WTC11 (cell line): Measurements from ENCODE around the gene WDR31. TPM values are rescaled to one million over a fixed set of nuclear protein-coding genes. Genes with fewer than 3 reads are reported as not detected.
"Not testable (repeated sequence)": the region's sequence is repeated elsewhere in the genome, so short reads cannot be mapped to it uniquely, and the experiment has no call there.

Experiments
- ATAC-seq: fragments of 200-7000 bp; cut with Tn5 transposase; 2 replicates; pipeline ENCODE4 v1.10.0; 2021; ENCODE audit warnings: mild to moderate bottlenecking, moderate library complexity
- CTCF ChIA-PET: fragments of 300-600 bp; sonication (Branson Sonifier 250); formaldehyde crosslinking; loops from one replicate; lab custom pipeline; 2021; ENCODE audit warnings: antibody characterized with exemption; lab: Charles Lee
- POLR2A ChIA-PET: fragments of 350-600 bp; sonication (Branson Sonifier 250); formaldehyde crosslinking; loops from one replicate; lab custom pipeline; 2021; ENCODE audit warnings: antibody characterized with exemption; lab: Charles Lee
- DNase-seq: peaks from one replicate; pipeline ENCODE4 v3.0.0; 2021; ENCODE audit warnings: low spot score
- H3K27ac Mint-ChIP-seq: 2 replicates; pipeline ENCODE4 v1.8.0; 2021; ENCODE audit warnings: mixed read lengths
- H3K27me3 Mint-ChIP-seq: 2 replicates; pipeline ENCODE4 v1.8.0; 2021; ENCODE audit warnings: low read depth, mild to moderate bottlenecking, moderate library complexity, mixed read lengths
- H3K36me3 Mint-ChIP-seq: 2 replicates; pipeline ENCODE4 v1.8.0; 2021; ENCODE audit warnings: mixed read lengths
- H3K4me1 Mint-ChIP-seq: 2 replicates; pipeline ENCODE4 v1.8.0; 2022; ENCODE audit warnings: mixed read lengths
- H3K4me3 Mint-ChIP-seq: 2 replicates; pipeline ENCODE4 v1.8.0; 2021; ENCODE audit warnings: mild to moderate bottlenecking, moderate library complexity, mixed read lengths
- H3K9me3 Mint-ChIP-seq: 2 replicates; pipeline ENCODE4 v1.8.0; 2021; ENCODE audit warnings: mixed read lengths
- ARID4B ChIP-seq: sonication (generic); formaldehyde crosslinking; IDR thresholded peaks from 2 replicates; pipeline ENCODE4 v1.8.0; 2023; ENCODE audit warnings: missing genetic modification reagents, mild to moderate bottlenecking, borderline replicate concordance
- CBFB ChIP-seq: sonication (generic); formaldehyde crosslinking; IDR thresholded peaks from 2 replicates; pipeline ENCODE4 v1.8.1; 2022; ENCODE audit warnings: mild to moderate bottlenecking, low read depth, missing genetic modification reagents
- CREM ChIP-seq: sonication (generic); formaldehyde crosslinking; IDR thresholded peaks from 2 replicates; pipeline ENCODE4 v1.8.1; 2022; ENCODE audit warnings: mild to moderate bottlenecking, missing genetic modification reagents, moderate library complexity
- E2F4 ChIP-seq: sonication (generic); formaldehyde crosslinking; IDR thresholded peaks from 2 replicates; pipeline ENCODE4 v1.8.1; 2022; ENCODE audit warnings: low read depth, mild to moderate bottlenecking, moderate library complexity, missing genetic modification reagents, borderline replicate concordance
- ERG ChIP-seq: fragments of 250-450 bp; sonication (Bioruptor Pico); IDR thresholded peaks from 2 replicates; pipeline ENCODE4 v1.8.0; 2021; ENCODE audit warnings: mild to moderate bottlenecking
- FOXJ3 ChIP-seq: sonication (generic); formaldehyde crosslinking; IDR thresholded peaks from 2 replicates; pipeline ENCODE4 v1.9.0; 2021; ENCODE audit warnings: missing genetic modification reagents, mild to moderate bottlenecking, borderline replicate concordance
- NR2C2 ChIP-seq: sonication (generic); formaldehyde crosslinking; IDR thresholded peaks from 2 replicates; pipeline ENCODE4 v1.8.0; 2022; ENCODE audit warnings: mild to moderate bottlenecking, missing genetic modification reagents
- SMAD4 ChIP-seq: sonication (generic); formaldehyde crosslinking; IDR thresholded peaks from 2 replicates; pipeline ENCODE4 v1.8.0; 2022; ENCODE audit warnings: mild to moderate bottlenecking, missing genetic modification reagents
- SOX15 ChIP-seq: fragments of 250-450 bp; sonication (Bioruptor Pico); IDR thresholded peaks from 2 replicates; pipeline ENCODE4 v1.9.0; 2021; ENCODE audit warnings: mild to moderate bottlenecking
- ZNF219 ChIP-seq: sonication (generic); formaldehyde crosslinking; IDR thresholded peaks from 2 replicates; pipeline ENCODE4 v1.8.0; 2023; ENCODE audit warnings: missing genetic modification reagents, mild to moderate bottlenecking, borderline replicate concordance
- ZNF425 ChIP-seq: fragments of 250-450 bp; sonication (Bioruptor Pico); conservative IDR thresholded peaks from 2 replicates; pipeline ENCODE4 v1.9.0; 2021; ENCODE audit warnings: mild to moderate bottlenecking
- ZNF532 ChIP-seq: fragments of 250-450 bp; sonication (Bioruptor Pico); IDR thresholded peaks from 2 replicates; pipeline ENCODE4 v1.9.0; 2021; ENCODE audit warnings: mild to moderate bottlenecking, borderline replicate concordance
- total RNA-seq: library from RNA; stranded (reverse); gene quantifications from 3 replicates; pipeline ENCODE4 v1.2.3, GENCODE V29; 2021

Gene WDR31
- total RNA-seq, 1 experiment from 2014 or later = 0.37 TPM

GRCh38 chr9:113296796-113297558, 43.1 kb downstream of the WDR31 start:
- peaks cover 5% of the 10 kb centered on the region; the same call in 1 of the 2 replicates for H3K4me1 Mint-ChIP-seq
- no peak overlapping the region for H3K4me3 Mint-ChIP-seq
- H3K36me3 Mint-ChIP-seq = peaks cover 13% of the 10 kb centered on the region
- DNase-seq = no peak
- TF ChIP-seq ZNF219 (CRISPR knock-in tag) (no peak), ERG (CRISPR knock-in tag) (no peak), CBFB (CRISPR knock-in tag) (no peak), NR2C2 (CRISPR knock-in tag) (no peak), ZNF425 (CRISPR knock-in tag) (no peak)
- CTCF ChIA-PET = interaction anchor here (0.8 to 1.8 kb wide), 4 partner anchors 13 to 104 kb away, joined by 3 to 7 read pairs (median 3); partner anchors contain the start of genes ALAD, CDC26 and PRPF4
- H3K9me3 Mint-ChIP-seq = no peaks in the 10 kb centered on the region
- no peaks in the 10 kb centered on the region for H3K27me3 Mint-ChIP-seq
- H3K27ac Mint-ChIP-seq = no peak overlapping the region
- ATAC-seq = no peak
- POLR2A ChIA-PET = interaction anchor here (0.7 kb wide), 1 partner anchor 326 kb away, joined by 6 read pairs; no protein-coding TSS in a partner anchor

- not testable (repeated sequence) for H3K4me1 Mint-ChIP-seq, H3K27me3 Mint-ChIP-seq, DNase-seq, H3K9me3 Mint-ChIP-seq, H3K27ac Mint-ChIP-seq, ATAC-seq, H3K4me3 Mint-ChIP-seq
- ChIA-PET POLR2A (interaction anchor here (0.6 kb wide), 1 partner anchor 24 kb away, joined by 5 read pairs; no protein-coding TSS in a partner anchor), CTCF (interaction anchor here (0.6 to 2.4 kb wide), 7 partner anchors 14 to 812 kb away, joined by 3 to 12 read pairs (median 3); partner anchors contain the start of genes ALAD, CDC26 and PRPF4)
- peaks cover 18% of the 10 kb centered on the region for H3K36me3 Mint-ChIP-seq
Measured at GRCh38 chr9:113296247-113296646, 43.8 kb downstream of the WDR31 start.

GRCh38 chr9:113293285-113293878, 46.7 kb downstream of the WDR31 start:
- POLR2A ChIA-PET = no interaction called here
- TF ChIP-seq ZNF532 (CRISPR knock-in tag) (no peak), SMAD4 (CRISPR knock-in tag) (no peak), ZNF425 (CRISPR knock-in tag) (no peak), SOX15 (CRISPR knock-in tag) (no peak), ARID4B (CRISPR knock-in tag) (no peak), E2F4 (CRISPR knock-in tag) (no peak), CREM (CRISPR knock-in tag) (no peak), FOXJ3 (CRISPR knock-in tag) (no peak)

More at GRCh38 chr9:113293285-113293878, 46.7 kb downstream of the WDR31 start:
- DNase-seq = no peak
- H3K36me3 Mint-ChIP-seq = peaks cover 45% of the 10 kb centered on the region
- no peak overlapping the region for H3K4me3 Mint-ChIP-seq
- H3K4me1 Mint-ChIP-seq = no peaks in the 10 kb centered on the region
- no peaks in the 10 kb centered on the region for H3K27me3 Mint-ChIP-seq
- H3K27ac Mint-ChIP-seq = no peak overlapping the region
- H3K9me3 Mint-ChIP-seq = no peaks in the 10 kb centered on the region
- no peak for ATAC-seq
- CTCF ChIA-PET = no interaction called here
